Esophagus squamous epithelium (tissue), 4 donors: Measurements from ENCODE around the gene GRIN2D.

Experiments used
- POLR2A ChIP-seq, 4 donors: fragments of 450-650 bp; IDR thresholded peaks; one replicate each; pipeline ENCODE4 v1.6.1; 2017; ENCODE audit warnings: antibody characterized with exemption in 4 of 4, mild to moderate bottlenecking in 4 of 4, moderate library complexity in 3 of 4
- TF ChIP-seq, protein P1 (sequence below), 6 experiments: fragments of 450-650 bp in 4 of 6; fragments of 200-600 bp in 2 of 6; sonication (generic) in 2 of 6; IDR thresholded peaks; one replicate each; pipeline ENCODE4 v1.5.1; 2016 to 2019; ENCODE audit warnings: antibody characterized with exemption in 6 of 6, mild to moderate bottlenecking in 4 of 6, moderate library complexity in 4 of 6

DNA sequence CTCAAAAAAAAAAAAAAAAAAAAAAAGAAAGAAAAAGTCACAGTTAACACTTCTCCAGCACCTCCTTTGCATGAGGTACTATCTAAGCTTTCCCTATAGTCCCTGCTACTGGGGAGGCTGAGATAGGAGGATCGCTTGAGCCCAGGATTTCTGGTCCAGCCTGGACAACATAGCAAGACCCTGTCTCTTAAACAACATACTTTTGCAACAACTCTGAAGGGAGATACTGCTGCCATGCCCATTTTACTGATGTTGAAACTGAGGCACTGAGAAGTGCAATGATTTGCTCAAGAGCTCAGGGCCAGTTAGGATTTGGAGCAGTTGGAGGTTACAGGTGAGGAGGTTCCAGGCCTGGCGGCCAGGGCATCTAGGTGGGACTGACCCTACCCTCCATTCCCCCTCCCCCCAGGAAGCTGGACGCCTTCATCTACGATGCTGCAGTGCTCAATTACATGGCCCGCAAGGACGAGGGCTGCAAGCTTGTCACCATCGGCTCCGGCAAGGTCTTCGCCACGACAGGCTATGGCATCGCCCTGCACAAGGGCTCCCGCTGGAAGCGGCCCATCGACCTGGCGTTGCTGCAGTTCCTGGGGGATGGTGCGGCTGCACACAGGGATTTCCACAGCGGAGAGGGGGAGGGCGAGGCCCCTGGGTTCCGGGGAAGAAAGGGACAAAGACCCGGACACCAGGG, 48.0 kb downstream of the GRIN2D start:
- no peak for TF ChIP-seq POLR2A (IDR thresholded peaks at IDR 0.05)
- TF ChIP-seq, protein P1, sequence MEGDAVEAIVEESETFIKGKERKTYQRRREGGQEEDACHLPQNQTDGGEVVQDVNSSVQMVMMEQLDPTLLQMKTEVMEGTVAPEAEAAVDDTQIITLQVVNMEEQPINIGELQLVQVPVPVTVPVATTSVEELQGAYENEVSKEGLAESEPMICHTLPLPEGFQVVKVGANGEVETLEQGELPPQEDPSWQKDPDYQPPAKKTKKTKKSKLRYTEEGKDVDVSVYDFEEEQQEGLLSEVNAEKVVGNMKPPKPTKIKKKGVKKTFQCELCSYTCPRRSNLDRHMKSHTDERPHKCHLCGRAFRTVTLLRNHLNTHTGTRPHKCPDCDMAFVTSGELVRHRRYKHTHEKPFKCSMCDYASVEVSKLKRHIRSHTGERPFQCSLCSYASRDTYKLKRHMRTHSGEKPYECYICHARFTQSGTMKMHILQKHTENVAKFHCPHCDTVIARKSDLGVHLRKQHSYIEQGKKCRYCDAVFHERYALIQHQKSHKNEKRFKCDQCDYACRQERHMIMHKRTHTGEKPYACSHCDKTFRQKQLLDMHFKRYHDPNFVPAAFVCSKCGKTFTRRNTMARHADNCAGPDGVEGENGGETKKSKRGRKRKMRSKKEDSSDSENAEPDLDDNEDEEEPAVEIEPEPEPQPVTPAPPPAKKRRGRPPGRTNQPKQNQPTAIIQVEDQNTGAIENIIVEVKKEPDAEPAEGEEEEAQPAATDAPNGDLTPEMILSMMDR (IDR thresholded peaks at IDR 0.05), result no peak
